Activated CD4-positive, alpha-beta T cell treated with anti-CD3 and anti-CD28 coated beads for 36 hours (primary cell): ENCODE measurements around the gene PIRT. TPM values are rescaled to one million over a fixed set of nuclear protein-coding genes. Genes with fewer than 3 reads are reported as not detected.

Source experiments
- ATAC-seq: fragments of 200-7000 bp; cut with Tn5 transposase; one replicate; pipeline ENCODE4 v1.10.0; 2021; ENCODE audit warnings: mild to moderate bottlenecking, moderate library complexity
- CTCF ChIA-PET: fragments of 350-600 bp; sonication (Branson Sonifier 250); formaldehyde crosslinking; loops from one replicate; lab custom pipeline; 2021; ENCODE audit warnings: antibody characterized with exemption; lab: Charles Lee
- POLR2A ChIA-PET: fragments of 350-600 bp; sonication (Branson Sonifier 250); formaldehyde crosslinking; loops from one replicate; lab custom pipeline; 2021; ENCODE audit warnings: antibody characterized with exemption, inconsistent platforms; lab: Charles Lee
- DNase-seq: peaks from one replicate; pipeline ENCODE4 v3.0.0-alpha.2; 2020
- H3K27ac Mint-ChIP-seq: one replicate; pipeline ENCODE4 v1.8.0; 2021; ENCODE audit warnings: mixed read lengths
- H3K27me3 Mint-ChIP-seq: one replicate; pipeline ENCODE4 v1.8.0; 2021; ENCODE audit warnings: mixed read lengths
- H3K36me3 Mint-ChIP-seq: one replicate; pipeline ENCODE4 v1.8.0; 2021; ENCODE audit warnings: low read depth, mixed read lengths
- H3K4me1 Mint-ChIP-seq: one replicate; pipeline ENCODE4 v1.8.0; 2021; ENCODE audit warnings: mixed read lengths
- H3K4me3 Mint-ChIP-seq: one replicate; pipeline ENCODE4 v1.8.0; 2021; ENCODE audit warnings: mild to moderate bottlenecking, moderate library complexity, mixed read lengths
- H3K9me3 Mint-ChIP-seq: one replicate; pipeline ENCODE4 v1.8.0; 2021; ENCODE audit warnings: low read depth, mixed read lengths
- intact Hi-C, 2 experiments: fragments of 100-400 bp; cut with DNase I in 1 of 2; cut with micrococcal nuclease in 1 of 2; formaldehyde crosslinking; loops; one replicate each; pipeline versions ENCODE4 v1.14.2 to v1.15.1; 2022 to 2024; cut with DNase I, micrococcal nuclease
- total RNA-seq, 2 experiments: library from RNA; stranded (reverse); gene quantifications; one replicate each; pipeline ENCODE4 v1.2.3, GENCODE V29; 2021

The PIRT gene
- total RNA-seq, 2 experiments from 2014 or later, result not detected

GRCh38 chr17:10821054-10821453 lies 16.8 kb downstream of the PIRT start:
- H3K36me3 Mint-ChIP-seq, result no peaks in the 10 kb centered on the region
- CTCF ChIA-PET, result no interaction called here
- DNase-seq, result no peak

GRCh38 chr17:10815319-10815718 lies 22.6 kb downstream of the PIRT start:
- no peaks in the 10 kb centered on the region for H3K9me3 Mint-ChIP-seq

More at GRCh38 chr17:10821054-10821453, 16.8 kb downstream of the PIRT start:
- intact Hi-C loops, result no loop called here
- ATAC-seq, result no peak
- peaks cover 2% of the 10 kb centered on the region for H3K27me3 Mint-ChIP-seq
- H3K4me1 Mint-ChIP-seq, result no peaks in the 10 kb centered on the region
- H3K9me3 Mint-ChIP-seq, result no peaks in the 10 kb centered on the region
- POLR2A ChIA-PET, result no interaction called here
- no peak overlapping the region for H3K4me3 Mint-ChIP-seq
- no peak overlapping the region for H3K27ac Mint-ChIP-seq

GRCh38 chr17:10814075-10814474 lies 23.8 kb downstream of the PIRT start:
- no peaks in the 10 kb centered on the region for H3K4me1 Mint-ChIP-seq
- DNase-seq, result no peak
- CTCF ChIA-PET, result interaction anchor here (0.6 kb wide), 1 partner anchor 194 kb away, joined by 3 read pairs; no protein-coding TSS in a partner anchor
- H3K36me3 Mint-ChIP-seq, result no peaks in the 10 kb centered on the region
- H3K27me3 Mint-ChIP-seq, result peaks cover 2% of the 10 kb centered on the region
- POLR2A ChIA-PET, result no interaction called here
- no peak overlapping the region for H3K4me3 Mint-ChIP-seq
- intact Hi-C loops, result no loop called here
- ATAC-seq, result no peak
- no peaks in the 10 kb centered on the region for H3K9me3 Mint-ChIP-seq
- H3K27ac Mint-ChIP-seq, result no peak overlapping the region

More at GRCh38 chr17:10815319-10815718, 22.6 kb downstream of the PIRT start:
- Mint-ChIP-seq H3K36me3 (no peaks in the 10 kb centered on the region), H3K4me1 (no peaks in the 10 kb centered on the region), H3K4me3 (no peak overlapping the region), H3K27ac (no peak overlapping the region), H3K27me3 (peaks cover 2% of the 10 kb centered on the region)
- intact Hi-C loops, result no loop called here
- ATAC-seq, result no peak
- ChIA-PET POLR2A (no interaction called here), CTCF (no interaction called here)
- DNase-seq, result no peak

- DNase-seq (no peak), ATAC-seq (no peak)
- Mint-ChIP-seq H3K9me3 (no peaks in the 10 kb centered on the region), H3K4me1 (no peaks in the 10 kb centered on the region), H3K27me3 (peaks cover 2% of the 10 kb centered on the region), H3K4me3 (no peak overlapping the region), H3K27ac (no peak overlapping the region), H3K36me3 (no peaks in the 10 kb centered on the region)
- CTCF ChIA-PET, result interaction anchor here (0.9 to 1.0 kb wide), 2 partner anchors 40 to 127 kb away, joined by 3 read pairs; no protein-coding TSS in a partner anchor
- intact Hi-C loops, result no loop called here
- POLR2A ChIA-PET, result no interaction called here
Measured at GRCh38 chr17:10812674-10813073, 25.2 kb downstream of the PIRT start.

GRCh38 chr17:10809605-10810004 lies 28.3 kb downstream of the PIRT start:
- intact Hi-C loops, result no loop called here
- Mint-ChIP-seq H3K36me3 (no peaks in the 10 kb centered on the region), H3K27ac (no peak overlapping the region), H3K4me3 (no peak overlapping the region), H3K4me1 (no peaks in the 10 kb centered on the region), H3K27me3 (peaks cover 2% of the 10 kb centered on the region), H3K9me3 (no peaks in the 10 kb centered on the region)
- DNase-seq (no peak), ATAC-seq (no peak)
- ChIA-PET POLR2A (no interaction called here), CTCF (interaction anchor here (0.6 kb wide), 1 partner anchor 15 kb away, joined by 3 read pairs; no protein-coding TSS in a partner anchor)

GRCh38 chr17:10807704-10808128 lies 30.2 kb downstream of the PIRT start:
- ATAC-seq, result no peak
- Mint-ChIP-seq H3K36me3 (no peaks in the 10 kb centered on the region), H3K4me3 (no peak overlapping the region), H3K4me1 (no peaks in the 10 kb centered on the region), H3K27ac (no peak overlapping the region), H3K27me3 (peaks cover 2% of the 10 kb centered on the region), H3K9me3 (no peaks in the 10 kb centered on the region)
- DNase-seq, result peak; percentile 16
- ChIA-PET POLR2A (no interaction called here), CTCF (interaction anchor here (0.5 kb wide), 1 partner anchor 56 kb away, joined by 5 read pairs; no protein-coding TSS in a partner anchor)
- intact Hi-C loops, result no loop called here

- ChIA-PET POLR2A (no interaction called here), CTCF (interaction anchor here (0.7 to 0.9 kb wide), 2 partner anchors 34 to 58 kb away, joined by 3 read pairs; no protein-coding TSS in a partner anchor)
- ATAC-seq (no peak), DNase-seq (no peak)
- no peak overlapping the region for H3K4me3 Mint-ChIP-seq
- no peaks in the 10 kb centered on the region for H3K36me3 Mint-ChIP-seq
- H3K27me3 Mint-ChIP-seq, result peaks cover 2% of the 10 kb centered on the region
- H3K4me1 Mint-ChIP-seq, result no peaks in the 10 kb centered on the region
- no peak overlapping the region for H3K27ac Mint-ChIP-seq
- no peaks in the 10 kb centered on the region for H3K9me3 Mint-ChIP-seq
- intact Hi-C loops, result no loop called here
Measured at GRCh38 chr17:10806545-10807262, 31.2 kb downstream of the PIRT start.

- ChIA-PET CTCF (interaction anchor here (0.7 kb wide), 1 partner anchor 58 kb away, joined by 3 read pairs; no protein-coding TSS in a partner anchor), POLR2A (no interaction called here)
- no peaks in the 10 kb centered on the region for H3K9me3 Mint-ChIP-seq
Measured at GRCh38 chr17:10805911-10806310, 32.0 kb downstream of the PIRT start.

GRCh38 chr17:10804546-10804945 lies 33.3 kb downstream of the PIRT start:
- intact Hi-C loops, result no loop called here
- Mint-ChIP-seq H3K27me3 (no peaks in the 10 kb centered on the region), H3K36me3 (no peaks in the 10 kb centered on the region), H3K4me1 (no peaks in the 10 kb centered on the region), H3K9me3 (no peaks in the 10 kb centered on the region), H3K27ac (no peak overlapping the region), H3K4me3 (no peak overlapping the region)
- ATAC-seq (no peak), DNase-seq (no peak)
- ChIA-PET CTCF (no interaction called here), POLR2A (no interaction called here)

More at GRCh38 chr17:10805911-10806310, 32.0 kb downstream of the PIRT start:
- no peaks in the 10 kb centered on the region for H3K4me1 Mint-ChIP-seq
- intact Hi-C loops, result no loop called here
- no peak for DNase-seq
- no peaks in the 10 kb centered on the region for H3K36me3 Mint-ChIP-seq
- ATAC-seq, result no peak
- no peak overlapping the region for H3K27ac Mint-ChIP-seq
- H3K4me3 Mint-ChIP-seq, result no peak overlapping the region
- H3K27me3 Mint-ChIP-seq, result no peaks in the 10 kb centered on the region

- no peaks in the 10 kb centered on the region for H3K4me1 Mint-ChIP-seq
- H3K36me3 Mint-ChIP-seq, result no peaks in the 10 kb centered on the region
- ChIA-PET POLR2A (no interaction called here), CTCF (no interaction called here)
- intact Hi-C loops, result no loop called here
- no peaks in the 10 kb centered on the region for H3K27me3 Mint-ChIP-seq
- no peak within 1 kb of the TSS for H3K27ac Mint-ChIP-seq
- H3K4me3 Mint-ChIP-seq, result no peak within 1 kb of the TSS
- ATAC-seq (no peak), DNase-seq (no peak)
- no peaks in the 10 kb centered on the region for H3K9me3 Mint-ChIP-seq
Measured at GRCh38 chr17:10803830-10804475, 33.9 kb downstream of the PIRT start, which contains the start of gene TMEM238L. Gene TMEM238L (minus strand): TSS chr17:10804099. CDS start chr17:10803963, 136 bp downstream.

- Mint-ChIP-seq H3K27ac (no peak overlapping the region), H3K36me3 (no peaks in the 10 kb centered on the region), H3K4me1 (no peaks in the 10 kb centered on the region), H3K27me3 (no peaks in the 10 kb centered on the region), H3K9me3 (no peaks in the 10 kb centered on the region), H3K4me3 (no peak overlapping the region)
- intact Hi-C loops, result no loop called here
- DNase-seq, result no peak
- no peak for ATAC-seq
- POLR2A ChIA-PET, result no interaction called here
- CTCF ChIA-PET, result no interaction called here
Measured at GRCh38 chr17:10803350-10803749, 34.5 kb downstream of the PIRT start.
